Left cardiac atrium (tissue), 4 donors: ENCODE measurements around the gene SKIC3. TPM values are rescaled to one million over a fixed set of nuclear protein-coding genes. Genes with fewer than 3 reads are reported as not detected.

Experiments
- ATAC-seq, 2 donors: fragments of 200-7000 bp; cut with Tn5 transposase; one replicate each; pipeline ENCODE4 v1.9.1; 2020; ENCODE audit warnings: mild to moderate bottlenecking in 2 of 2, moderate library complexity in 2 of 2
- DNase-seq: peaks from one replicate; pipeline ENCODE4 v3.0.0-alpha.2; 2020
- intact Hi-C, 2 donors: fragments of 100-400 bp; cut with DNase I; formaldehyde crosslinking; loops; one replicate each; pipeline versions ENCODE4 v1.14.1 to v1.15.1; 2022 to 2023
- total RNA-seq, 2 donors: library from RNA; stranded (reverse); fragmentation: NEBNext Ultra II Directional; extraction: Animal tissue kit (Norgen Biotek cat#: 25700); gene quantifications; one replicate each; pipeline ENCODE4 v1.2.1, GENCODE V29; 2021
- donor health status: DM: no; HTN: yes; CAD: no.
- donor health status: DM: no; HTN: yes; CAD: no; lungs with severe emphysema.
- donor health status: DM: yes; HTN: yes; CAD: no.
- donor health status: Dilated cardiomyopathy.

The SKIC3 gene
- total RNA-seq, 2 donors from 2014 or later = 54.6 to 56.7 TPM

DNA sequence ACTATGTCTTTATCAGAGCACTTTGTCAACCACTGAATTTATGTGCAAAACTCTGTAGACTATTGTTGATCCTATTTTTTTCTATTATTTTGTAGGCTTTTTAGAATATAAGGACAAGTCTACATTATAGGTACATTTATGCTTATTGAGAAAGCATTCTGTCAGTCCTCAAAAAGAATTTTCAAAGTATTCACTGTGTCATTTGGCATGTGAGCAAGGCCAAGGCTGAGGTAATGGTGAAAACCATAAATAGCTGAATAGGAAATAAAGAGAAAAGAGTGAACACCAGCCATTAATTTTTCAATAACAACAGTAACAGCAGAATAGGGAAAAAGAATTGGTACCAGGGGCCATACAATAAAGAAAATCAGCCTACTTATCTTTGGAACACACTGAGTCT is 21.0 kb downstream of the SKIC3 start:
- DNase-seq (no peak), ATAC-seq (no peak)
- intact Hi-C loops = no loop called here

DNA sequence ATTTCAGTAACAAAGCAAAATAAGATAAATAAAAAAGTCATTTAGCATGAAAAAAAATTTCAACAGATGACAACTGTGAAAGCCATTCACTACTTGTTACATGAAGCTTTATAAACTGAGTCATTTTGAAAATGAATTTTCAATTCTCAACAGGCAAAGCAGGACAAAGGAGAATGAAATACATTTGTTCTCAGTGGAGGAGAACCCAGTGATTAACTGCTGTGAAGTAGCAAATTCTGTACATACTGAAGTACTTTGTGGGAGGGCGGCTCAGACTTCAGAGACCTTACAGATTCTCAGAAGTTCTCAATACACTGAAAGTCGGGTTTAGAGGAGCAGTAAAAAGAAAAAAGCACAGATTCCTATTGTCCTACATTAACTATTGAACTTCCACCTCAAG is 21.7 kb downstream of the SKIC3 start:
- no peak for ATAC-seq
- intact Hi-C loops = no loop called here

DNA sequence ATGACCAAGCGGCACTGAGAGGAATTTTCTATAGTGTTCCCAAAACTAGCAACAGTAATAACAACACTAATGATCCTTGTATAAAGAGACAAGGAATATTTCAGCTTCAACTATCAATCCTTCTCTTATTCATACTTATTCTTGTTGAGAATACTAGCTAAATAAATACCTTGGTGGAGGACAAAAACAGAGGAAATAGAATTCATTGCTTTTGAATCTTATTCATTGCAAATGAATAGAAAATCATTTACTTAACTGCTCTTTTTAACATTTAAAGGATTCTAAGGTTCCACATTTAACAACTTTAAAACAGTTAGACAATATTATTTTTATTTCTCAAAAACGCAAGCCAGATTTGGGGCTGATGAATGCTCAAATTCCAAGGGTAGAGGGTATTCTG is 22.4 kb downstream of the SKIC3 start:
- ATAC-seq (no peak), DNase-seq (no peak)
- intact Hi-C loops = no loop called here

More for the DNA sequence above, 21.7 kb downstream of the SKIC3 start:
- DNase-seq = no peak

DNA sequence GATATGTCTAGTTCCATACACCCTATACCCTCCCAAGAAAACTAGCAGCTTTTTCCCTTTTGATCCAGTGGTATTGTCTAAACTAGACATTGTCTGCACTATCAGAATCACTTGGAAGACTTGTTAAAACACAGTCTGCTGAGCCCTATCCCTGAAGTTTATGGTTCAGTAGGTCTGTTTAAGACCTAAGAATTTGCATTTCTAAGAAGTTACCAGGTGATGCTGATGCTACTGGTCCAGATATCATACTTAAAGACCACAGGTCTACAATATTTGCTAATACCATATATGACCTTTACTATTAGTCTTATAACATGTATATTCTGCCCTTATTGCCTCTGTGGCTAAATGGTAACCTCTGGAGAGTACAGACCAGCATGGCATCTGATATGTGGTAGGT is 23.3 kb downstream of the SKIC3 start:
- ATAC-seq (no peak), DNase-seq (no peak)
- intact Hi-C loops = no loop called here

DNA sequence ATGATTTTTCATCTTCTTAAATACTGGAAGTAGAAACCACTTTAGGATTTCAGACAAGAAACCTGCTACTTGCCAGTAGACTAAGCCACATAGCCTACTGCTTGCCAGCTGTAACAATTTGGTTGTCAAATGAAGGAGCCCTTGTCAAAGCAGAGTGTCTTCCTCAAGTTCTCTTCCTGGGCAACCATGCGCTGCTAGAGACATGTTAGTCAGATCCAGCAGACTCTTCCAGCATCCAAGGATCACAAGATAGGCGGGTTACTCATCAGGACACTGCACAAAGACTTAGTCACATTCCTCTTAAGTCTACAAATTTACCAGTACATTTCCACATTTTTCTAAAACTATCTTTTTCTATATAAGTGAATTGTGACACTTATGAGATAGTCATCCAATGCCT is 24.4 kb downstream of the SKIC3 start:
- ATAC-seq (peak in 1 of 2 donors; percentile 58), DNase-seq (no peak)
- intact Hi-C loops = no loop called here

DNA sequence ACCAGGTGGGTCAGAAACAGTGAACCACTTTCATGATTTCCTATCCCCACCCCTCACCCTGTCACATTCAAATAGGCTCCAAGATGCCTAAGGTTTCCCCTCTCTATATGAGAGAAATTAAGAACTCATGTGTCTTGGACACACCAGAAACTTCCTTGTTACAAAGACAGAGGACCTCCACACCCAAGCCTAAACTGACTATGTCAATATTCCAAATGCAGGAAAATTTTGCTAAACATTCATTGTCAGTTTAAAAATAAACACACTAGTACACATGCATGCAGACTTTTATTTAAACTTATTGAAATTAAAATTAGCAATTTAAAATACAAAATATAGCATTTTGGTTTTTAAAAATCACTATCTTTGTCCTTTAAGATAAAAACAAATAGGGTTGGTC is 26.2 kb downstream of the SKIC3 start:
- DNase-seq (no peak), ATAC-seq (no peak)
- intact Hi-C loops = no loop called here

DNA sequence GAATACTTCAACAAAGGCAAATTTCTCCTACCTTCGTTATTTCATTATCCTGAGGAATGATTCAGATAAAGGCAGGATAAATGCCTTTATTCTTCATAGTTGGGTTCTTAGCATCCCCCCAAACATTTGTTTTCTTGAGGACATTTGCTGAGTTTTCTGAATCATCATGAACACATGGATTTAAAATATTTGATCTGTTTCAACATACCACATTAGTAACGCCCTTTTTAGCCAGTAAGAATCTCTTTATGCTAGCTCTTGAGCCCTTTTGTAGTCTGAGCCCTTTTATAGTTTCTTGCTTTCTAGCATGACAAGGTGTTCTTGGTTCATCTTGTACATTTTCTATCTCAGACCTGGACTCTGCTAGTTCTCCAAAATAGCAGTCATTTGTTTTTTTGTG is 27.9 kb downstream of the SKIC3 start:
- intact Hi-C loops = no loop called here
- ATAC-seq (no peak), DNase-seq (no peak)

DNA sequence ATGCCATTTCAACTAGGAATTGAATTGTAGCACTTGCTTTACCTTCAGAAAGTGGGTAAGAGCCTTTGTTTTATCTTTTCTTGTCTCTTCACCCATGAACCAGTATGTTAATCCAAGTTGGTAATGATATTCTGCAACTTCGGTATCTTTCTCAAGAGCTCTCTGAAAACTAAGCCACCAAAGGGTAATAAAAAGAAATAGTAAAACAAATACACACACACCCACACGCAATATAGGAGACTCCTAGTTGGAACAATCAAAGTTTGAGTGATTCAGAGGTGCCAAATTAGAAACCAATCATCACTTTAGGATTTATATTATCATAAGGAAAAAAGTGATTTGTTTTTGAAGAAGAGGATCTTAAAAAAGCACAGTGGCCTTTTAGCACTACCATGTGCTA is 30.4 kb downstream of the SKIC3 start:
- no peak for ATAC-seq
- intact Hi-C loops = no loop called here
- DNase-seq = no peak

DNA sequence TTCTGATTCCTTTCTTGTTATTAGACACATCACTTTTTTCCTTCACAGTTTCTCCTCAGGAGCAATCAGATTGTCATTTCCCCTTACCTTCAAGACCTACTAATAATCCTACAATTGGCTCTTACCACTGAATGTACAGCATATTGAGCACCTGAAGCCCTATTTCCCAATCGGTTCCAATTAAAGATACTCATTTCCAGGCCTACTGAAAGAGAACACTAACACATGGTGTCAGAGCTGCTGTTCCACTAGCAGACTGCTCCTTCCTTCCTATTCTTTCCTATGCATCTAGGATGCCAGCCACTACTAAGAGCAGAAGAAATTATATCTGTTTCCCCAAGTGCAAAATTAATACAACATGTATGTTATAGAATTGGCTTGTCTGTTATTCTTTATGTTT is 34.6 kb downstream of the SKIC3 start:
- no peak for ATAC-seq
- intact Hi-C loops = no loop called here
- DNase-seq = no peak

DNA sequence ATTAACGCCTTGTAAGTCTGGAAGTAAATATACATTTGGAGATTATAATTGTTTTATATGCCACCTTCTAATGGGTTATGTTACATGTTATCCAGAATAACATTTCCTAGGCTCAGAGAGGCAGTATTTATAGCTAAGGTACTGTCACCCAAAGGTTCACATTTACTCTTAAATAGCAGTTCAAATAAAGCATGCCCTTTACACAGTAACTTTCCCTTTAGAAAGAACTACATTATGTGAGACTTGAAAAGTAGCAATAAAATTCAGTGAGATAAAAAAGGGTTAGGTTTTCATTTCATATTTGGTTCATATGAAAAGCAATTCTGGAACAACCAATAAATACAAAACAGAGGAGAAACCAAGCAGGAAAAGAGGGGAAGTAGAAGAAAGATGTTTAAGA is 35.1 kb downstream of the SKIC3 start:
- ATAC-seq = no peak
- intact Hi-C loops = no loop called here
- DNase-seq = no peak

DNA sequence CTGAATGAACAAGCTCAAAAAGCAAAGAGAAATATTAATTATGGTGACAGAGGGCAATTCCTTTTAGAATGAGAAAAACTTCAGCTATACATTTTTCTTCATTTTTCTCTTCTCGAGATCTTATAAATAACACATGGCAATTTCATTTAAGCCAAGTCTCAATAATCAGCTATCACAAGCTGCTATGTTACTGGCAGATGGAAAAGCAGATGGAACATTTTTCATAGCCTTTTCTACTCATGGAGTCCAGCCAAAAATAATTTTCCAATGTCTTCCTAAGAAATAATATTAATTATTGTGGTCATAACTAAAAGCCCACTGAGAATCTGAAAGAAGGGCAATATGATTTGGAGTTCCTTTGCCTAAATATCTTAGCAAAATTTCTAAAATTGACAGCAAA is 35.6 kb downstream of the SKIC3 start:
- intact Hi-C loops = no loop called here
- DNase-seq (no peak), ATAC-seq (no peak)

DNA sequence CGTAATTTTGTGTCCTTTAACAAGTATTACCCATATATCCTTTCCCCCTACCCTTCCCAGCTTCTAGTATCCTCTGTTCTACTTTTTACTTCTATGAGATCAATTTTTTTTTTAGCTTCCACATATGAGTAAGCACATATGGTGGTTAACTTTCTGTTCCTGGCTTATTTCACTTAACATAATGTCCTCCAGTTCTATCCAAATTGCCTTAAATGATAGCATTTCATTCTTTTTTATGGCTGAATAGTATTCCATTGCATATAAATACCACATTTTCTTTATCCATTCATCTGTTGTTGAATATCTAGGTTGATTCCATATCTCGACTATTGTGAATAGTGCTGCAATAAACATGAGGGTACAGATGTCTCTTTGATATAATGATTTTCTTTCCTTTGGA is 36.4 kb downstream of the SKIC3 start:
- intact Hi-C loops = no loop called here
- ATAC-seq = no peak

DNA sequence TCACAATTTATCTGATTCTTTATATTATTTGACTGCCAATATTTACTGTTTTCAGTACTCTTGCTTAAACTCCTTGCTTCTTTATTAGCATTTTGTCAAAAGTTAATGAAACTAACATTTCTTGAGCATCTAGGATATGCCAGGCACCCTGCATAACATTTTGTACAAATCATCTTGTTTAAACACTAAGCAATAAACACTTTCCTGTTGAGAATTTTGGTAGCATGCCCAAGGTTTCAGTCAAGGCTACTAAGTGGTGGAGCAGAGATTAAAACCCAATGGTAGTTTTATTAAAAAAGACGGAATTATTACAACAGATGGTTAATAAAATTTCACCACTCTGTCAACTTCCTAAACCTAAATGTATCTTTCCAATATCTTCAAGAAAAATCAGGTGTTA is 43.2 kb downstream of the SKIC3 start:
- intact Hi-C loops = no loop called here
- DNase-seq (no peak), ATAC-seq (no peak)

More for the DNA sequence above, 36.4 kb downstream of the SKIC3 start:
- no peak for DNase-seq

DNA sequence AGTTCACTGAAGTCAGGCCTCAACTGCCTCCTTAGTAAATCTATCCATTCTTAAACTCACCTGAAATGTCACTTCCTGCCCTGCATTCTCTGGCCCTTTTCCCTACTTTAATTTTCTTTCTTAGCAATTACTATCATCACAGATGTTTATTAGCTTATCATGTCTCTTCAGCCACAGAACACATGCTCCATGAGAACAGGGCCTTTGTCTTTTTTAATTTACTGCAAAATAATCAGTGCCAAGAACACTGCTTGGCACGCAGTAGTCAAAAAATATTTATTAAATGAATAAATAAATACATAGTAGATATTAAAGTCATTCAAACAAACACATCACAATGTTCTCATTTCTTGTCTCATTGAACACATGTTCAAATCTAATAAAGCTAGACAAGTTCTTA is 46.2 kb downstream of the SKIC3 start:
- intact Hi-C loops = no loop called here
- ATAC-seq = no peak

More for the DNA sequence above, 46.2 kb downstream of the SKIC3 start:
- DNase-seq = no peak

Other genes starting within 250 kb of the SKIC3 start
- gene FAM81B, start 163.6 kb downstream of the SKIC3 start, total RNA-seq = 10 to 100 TPM in 1 of 2 donors, 1 to 10 TPM in 1; 8.6 to 16.4 TPM
- 1 to 10 TPM; 2.3 to 3.9 TPM for gene ARSK, start 124 bp upstream of the SKIC3 start, total RNA-seq
- under 1 TPM in 1 of 2 donors, not detected in 1; 0.10 TPM for gene GPR150, start 65.1 kb upstream of the SKIC3 start, total RNA-seq
- gene RFESD, start 91.8 kb upstream of the SKIC3 start, total RNA-seq = 1 to 10 TPM; 2.5 to 4.3 TPM
- under 1 TPM; 0.21 to 0.47 TPM for gene SPATA9, start 128.0 kb upstream of the SKIC3 start, total RNA-seq
- gene RHOBTB3, start 176.4 kb upstream of the SKIC3 start, total RNA-seq = 100 to 1,000 TPM; 101 to 110 TPM